Middle frontal gyrus (tissue), 1 donor: Measurements from ENCODE around the gene MRPS6.
A peak's percentile ranks its signal among the peaks of the same experiment; 100 is the strongest.

Experiments used
- DNase-seq: peaks from one replicate; pipeline ENCODE4 v3.0.0-alpha.2; 2015; ENCODE audit warnings: low spot score; ENCODE audit errors: extremely low spot score

MRPS6 gene

DNA sequence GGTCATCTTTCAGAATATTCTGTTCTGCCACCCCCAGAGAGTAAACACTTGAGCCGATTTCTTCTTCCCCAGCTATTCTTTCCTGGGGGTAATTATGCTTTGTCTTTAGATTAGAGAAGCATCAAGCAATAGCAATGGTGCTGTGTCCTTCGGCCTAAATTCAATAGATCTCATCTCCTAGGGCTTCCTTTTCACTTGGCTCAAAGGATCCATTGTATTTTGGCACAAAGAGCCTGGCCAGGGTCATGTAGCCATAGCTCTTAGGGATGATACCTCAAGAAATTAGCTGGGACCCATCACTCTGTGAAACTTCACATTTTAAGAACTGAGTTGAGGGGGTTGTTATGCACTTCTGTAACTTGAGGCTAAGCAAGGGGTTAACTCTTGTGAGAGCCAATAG lies 27.0 kb downstream of the MRPS6 start:
- DNase-seq = no peak

DNA sequence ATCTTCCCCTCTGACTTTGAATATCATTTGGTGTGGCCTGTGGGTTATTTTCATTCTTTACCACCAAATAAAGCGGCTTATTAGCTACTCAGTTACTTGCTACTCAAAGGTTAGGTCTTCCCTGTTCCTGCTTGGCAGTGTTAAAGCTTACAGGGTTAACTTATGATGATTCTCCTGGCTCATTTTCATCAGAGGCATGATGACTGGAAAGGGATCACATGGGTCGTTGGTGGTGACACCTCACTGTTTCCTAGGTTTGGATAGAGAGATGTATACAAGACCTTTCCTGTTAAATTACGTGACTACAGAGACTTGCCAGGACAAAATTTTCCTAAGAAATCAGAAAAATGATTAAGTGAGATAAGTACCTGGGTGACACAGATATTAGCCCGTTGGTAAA lies 27.4 kb downstream of the MRPS6 start:
- no peak for DNase-seq

DNA sequence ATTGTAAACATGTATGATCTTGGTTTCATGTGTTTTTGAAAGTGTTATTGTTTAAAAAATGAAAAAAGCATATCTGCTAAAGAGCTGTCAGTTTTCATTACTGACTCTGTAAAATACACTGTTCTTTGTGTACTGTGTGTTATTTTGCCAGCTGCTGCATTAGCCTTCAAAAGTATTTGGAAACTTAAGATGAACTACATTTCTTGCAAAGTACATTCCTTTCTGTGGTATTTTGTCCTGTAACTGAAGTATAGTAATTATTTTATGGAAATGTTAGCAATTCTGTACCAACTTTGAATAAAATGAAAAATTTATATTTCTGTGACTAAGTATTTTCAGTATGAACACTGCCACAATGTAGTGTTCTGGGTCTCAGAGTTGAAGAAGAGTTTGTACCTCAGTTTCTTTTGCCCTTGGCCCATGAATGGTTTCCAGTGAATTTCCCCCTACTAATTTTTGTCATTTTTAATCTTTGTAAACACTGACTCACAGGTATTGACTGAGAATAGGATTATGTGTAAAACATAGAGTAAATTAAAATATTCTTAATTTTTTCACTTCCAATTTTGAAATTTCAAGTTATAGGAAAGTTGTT lies 32.7 kb downstream of the MRPS6 start:
- DNase-seq = no peak

DNA sequence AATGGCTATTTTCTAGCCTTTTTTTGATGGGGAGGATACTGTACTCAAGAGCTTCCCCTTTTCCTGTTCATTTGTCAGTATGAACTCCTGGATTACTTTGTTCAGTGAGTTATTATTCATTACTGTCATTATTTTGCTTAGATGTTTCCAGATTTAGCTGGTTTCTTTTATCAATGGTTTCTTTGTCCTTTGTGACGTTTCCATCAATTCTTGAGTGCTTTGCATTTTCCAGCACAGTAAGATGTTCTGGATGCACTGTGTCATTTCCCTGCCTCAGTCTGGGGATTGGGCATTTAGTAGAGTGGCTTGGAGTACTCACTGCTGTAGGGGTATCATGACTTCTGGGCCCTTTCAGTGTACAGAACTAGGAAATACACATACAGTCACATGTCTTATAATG lies 34.2 kb downstream of the MRPS6 start:
- DNase-seq = no peak

DNA sequence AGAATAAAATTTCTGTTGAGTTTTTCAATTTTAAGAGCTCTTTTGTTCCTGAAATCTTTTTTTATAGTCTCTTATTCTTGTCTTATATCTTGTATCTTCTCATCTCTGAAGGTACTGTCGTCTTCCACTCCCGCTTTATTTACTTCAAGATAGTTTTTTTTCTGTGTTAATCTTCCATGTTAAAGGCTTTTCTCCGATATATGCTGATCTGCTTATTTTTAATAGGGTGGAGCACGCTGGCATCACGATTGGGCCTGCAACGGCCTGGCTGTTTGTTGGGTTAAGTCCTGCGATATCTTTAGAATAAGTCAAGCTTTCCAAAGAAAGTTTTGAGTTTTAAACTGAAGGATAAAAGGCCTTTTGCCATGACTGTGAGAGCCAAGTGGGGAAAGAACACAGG lies 35.7 kb downstream of the MRPS6 start:
- DNase-seq = no peak

DNA sequence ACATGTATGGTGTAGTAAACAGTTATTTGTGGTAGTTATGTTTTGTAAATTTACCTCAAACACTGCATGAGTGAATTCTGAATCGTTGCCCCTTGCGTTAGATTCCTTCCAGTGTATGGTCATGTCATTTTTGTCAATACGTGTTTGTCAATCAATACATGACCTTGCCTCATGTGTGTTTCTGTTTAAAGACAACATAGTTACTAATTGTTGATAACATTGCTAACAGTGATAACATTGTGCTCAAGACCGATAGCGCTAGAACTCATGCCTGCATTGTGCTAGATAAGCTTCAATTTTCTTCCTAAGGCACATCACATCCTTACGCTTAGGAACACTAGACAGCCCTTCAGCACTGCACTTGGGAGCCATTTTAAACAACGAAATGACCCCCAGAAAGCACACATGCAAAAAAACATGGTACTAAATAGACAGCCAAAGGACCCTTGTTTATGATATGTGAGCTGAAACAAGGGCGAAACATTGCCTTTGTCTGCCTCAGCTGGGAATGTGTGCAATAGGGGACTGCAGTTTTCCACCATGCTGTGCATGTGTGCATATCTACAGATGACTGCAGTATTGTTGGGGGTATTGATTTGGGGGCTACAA lies 37.3 kb downstream of the MRPS6 start:
- DNase-seq = no peak

DNA sequence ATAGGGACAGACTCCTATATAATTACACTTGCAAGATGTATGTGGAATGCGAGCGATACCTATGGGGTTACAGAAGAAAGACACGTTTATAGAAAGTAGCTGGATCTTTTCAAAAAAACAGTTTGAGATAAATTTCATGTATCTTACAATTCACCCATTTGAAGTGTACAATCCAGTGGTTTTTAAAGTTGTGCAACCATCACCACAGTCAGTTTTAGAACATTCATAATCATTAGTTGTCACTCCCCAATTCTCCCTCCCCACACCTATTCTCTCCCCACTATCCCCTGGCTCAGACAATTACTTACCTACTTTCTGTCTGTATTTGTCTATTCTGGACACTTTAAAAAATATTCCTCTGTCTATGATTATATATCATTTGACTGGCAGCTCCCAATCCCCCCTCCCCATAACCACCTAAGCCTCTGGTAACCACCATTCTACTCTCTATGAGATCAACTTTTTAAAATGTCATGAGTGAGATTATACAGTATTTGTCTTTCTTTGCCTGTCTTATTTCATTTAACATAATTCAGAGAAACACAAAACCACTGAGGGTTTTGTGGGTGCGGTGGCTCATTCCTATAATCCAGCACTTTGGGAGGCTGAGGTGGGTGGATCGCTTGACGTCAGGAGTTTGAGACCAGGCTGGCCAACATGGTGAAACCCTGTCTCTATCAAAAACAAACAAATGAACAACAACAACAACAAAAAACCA lies 39.1 kb downstream of the MRPS6 start:
- no peak for DNase-seq

DNA sequence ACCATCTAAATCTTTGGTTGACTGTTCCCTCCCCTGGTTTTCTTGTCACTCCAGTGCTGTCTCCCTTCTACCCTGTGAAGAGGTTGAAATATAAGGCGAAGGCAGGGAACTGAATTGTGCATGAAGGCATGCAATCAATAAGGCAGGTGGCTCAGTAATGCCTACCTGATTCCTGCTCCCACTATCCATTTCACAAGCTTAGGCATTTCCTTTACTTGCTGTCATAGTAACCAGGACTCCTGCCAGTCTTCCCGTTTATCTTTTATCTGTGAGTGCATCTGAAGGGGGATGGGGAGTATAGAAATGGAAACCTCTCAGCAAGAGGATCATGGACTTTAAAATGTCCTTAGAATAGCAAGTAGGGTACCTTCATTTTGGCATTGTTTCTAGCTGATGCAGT lies 40.5 kb downstream of the MRPS6 start:
- no peak for DNase-seq

DNA sequence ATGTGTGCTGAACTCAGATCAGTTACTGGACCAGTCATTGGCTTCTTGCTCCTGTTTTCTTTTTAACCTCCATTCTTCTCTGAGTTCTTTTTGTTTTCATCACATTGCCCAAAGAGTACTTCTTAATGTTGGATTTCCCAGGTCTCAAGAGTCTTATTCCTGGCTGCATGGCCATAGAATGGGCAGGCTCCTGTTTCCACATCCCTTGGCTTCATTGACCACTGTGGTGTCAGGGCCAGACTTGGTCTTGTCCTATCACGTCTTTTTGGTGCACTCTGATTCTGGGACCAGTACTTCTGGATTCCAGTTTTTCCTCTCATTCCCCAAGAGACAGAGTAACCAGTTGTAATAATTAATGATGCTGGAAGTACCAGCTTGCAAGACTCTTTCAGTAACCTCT lies 41.8 kb downstream of the MRPS6 start:
- DNase-seq = no peak

DNA sequence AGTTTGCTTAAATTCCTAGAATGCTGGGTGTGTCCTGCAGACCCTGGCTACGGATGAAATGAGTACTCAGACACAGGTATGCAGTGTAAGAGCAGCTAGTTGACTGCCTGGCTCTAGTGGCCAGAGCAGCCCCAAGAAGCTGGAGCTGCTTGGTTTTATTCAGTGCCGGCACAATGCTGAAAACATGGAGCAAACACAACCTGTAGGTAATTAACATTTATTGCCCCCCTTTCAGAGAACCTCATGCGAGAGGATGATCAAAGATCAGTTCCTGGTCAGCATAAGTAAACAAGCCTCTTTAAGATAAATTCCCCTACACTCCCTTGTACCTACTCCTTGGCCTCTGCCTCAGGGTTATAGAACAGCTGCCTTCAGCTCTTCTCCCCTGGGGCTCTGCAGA lies 43.2 kb downstream of the MRPS6 start:
- no peak for DNase-seq

DNA sequence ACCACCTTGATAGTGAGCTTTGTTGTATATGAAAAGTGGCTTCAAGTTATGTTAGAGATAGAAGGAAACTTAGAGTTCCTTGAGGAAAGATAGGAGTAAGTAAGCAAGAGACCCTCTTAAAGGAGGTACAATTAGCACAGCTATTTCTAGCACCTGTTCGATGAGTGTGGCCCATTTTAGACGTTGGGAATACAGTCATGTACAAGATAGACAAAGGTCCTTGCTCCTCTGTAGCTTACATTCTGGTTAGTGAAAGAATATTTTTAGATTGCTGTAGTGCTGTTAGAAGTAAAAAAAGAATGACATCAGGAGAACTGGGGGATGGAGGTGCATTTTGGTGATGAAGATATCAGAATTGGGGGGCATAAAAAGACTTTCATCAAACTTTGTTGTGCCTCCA lies 47.5 kb downstream of the MRPS6 start:
- DNase-seq = no peak

DNA sequence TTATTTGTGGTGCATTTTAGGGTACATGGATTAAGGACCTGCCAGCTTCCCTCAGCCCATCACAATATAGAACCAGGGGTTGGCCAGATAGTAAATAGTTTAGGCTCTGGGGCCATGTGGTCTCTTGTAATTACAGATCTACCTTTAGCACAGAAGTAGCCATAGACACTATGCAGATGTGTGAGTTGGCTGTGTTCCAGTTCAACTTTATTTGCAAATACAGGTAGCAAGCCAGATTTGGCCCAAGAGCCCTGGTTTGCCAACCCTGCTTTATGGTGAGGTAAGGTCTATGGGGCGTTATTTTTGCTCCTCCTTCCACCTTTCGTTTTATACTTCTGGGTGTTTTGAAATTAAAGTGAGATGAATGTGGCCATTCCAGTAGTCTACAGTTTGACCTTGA lies 48.7 kb downstream of the MRPS6 start:
- no peak for DNase-seq

DNA sequence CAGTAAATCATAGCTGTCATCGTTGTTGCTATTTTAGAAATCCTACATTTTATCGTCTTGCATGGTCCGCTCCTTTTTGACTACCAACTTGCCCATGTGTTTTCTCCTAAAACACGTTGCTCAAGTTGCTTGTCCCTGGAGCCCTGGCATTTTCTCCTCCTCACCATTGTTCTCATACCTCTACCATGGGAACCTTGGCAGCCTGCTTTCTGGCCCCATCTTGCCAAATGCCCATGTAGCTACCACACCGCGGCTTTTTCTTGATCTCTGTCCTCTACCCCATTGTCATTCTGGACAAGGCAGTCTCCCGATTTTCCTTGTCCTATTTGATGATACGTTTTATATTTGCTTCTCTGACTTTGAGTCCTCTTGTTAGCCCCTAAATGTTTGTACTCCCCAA lies 50.2 kb downstream of the MRPS6 start:
- no peak for DNase-seq

DNA sequence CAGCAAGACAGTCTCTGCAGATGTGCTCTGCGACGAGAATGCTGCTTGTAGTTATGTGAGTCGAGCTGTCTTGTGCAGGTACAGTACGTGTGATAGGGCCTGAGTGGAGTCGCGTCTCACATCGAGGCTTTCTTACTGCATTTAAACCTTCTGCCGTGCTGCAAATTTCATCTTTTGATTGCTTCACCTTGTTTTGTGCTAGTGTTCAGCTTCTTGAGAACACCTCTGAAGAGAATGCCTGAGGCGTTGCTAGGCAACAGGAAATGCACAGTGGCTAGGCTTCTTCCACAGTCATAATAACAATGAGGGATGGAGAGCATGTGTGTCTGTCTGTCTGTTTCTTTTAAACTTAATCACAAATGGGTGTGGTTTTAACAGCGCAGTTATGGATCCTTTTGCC lies 52.9 kb downstream of the MRPS6 start:
- no peak for DNase-seq

DNA sequence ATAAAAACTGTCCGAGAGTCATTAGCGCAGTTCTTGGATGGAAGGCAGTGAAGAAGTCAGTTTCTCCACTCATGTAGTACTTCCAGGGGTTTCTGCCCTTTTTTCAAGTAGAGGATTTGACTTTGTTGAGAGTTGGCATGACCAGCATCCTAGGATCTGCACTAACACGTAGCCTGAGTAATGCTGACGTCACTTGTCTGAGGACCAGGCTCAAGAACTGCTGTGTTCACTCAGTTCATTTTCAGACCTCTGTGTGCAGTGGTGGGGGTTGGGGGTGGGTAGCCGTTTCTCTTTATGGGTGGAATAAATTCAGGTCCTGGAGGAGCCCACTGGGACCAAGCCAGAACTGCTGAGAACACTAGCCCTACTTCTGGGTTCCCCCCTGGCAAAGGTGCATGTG lies 53.3 kb downstream of the MRPS6 start:
- no peak for DNase-seq

DNA sequence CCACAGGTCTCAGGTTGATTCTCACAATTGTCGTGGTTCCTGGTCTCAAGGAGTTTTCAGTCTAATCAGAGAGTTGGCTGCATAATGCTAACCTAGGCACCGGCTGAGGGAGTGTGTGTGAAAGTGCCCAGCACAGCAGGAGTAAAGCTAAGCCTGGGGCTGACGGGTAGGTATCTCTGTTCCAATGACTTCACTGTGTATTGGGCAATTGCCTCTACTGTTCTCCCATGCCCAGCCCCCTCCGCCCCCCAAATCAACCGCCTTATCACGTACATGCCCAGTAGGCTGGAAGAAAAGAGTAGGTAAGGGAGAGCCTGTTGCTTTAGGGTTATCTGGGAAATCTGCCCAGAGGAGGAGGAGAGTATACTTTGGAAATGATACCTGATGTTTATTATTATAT lies 54.7 kb downstream of the MRPS6 start:
- DNase-seq = no peak

DNA sequence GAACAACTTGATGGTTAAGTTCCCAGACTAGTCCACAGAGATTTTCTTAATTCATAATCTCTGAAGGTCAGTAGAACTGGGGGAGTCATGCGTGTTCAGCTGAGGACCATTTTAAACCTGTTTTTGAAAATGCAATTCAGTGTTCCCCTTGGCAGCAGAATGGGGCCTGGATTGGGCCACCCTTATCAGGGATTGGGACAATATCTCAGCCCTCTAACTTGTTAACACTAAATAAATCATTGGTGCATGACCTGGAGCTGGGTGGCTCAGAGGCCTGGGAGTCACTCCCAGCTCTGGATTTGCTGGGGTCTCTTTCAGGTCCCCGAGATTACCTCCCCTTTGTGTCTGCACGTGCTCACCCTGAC lies 55.3 kb downstream of the MRPS6 start:
- no peak for DNase-seq

DNA sequence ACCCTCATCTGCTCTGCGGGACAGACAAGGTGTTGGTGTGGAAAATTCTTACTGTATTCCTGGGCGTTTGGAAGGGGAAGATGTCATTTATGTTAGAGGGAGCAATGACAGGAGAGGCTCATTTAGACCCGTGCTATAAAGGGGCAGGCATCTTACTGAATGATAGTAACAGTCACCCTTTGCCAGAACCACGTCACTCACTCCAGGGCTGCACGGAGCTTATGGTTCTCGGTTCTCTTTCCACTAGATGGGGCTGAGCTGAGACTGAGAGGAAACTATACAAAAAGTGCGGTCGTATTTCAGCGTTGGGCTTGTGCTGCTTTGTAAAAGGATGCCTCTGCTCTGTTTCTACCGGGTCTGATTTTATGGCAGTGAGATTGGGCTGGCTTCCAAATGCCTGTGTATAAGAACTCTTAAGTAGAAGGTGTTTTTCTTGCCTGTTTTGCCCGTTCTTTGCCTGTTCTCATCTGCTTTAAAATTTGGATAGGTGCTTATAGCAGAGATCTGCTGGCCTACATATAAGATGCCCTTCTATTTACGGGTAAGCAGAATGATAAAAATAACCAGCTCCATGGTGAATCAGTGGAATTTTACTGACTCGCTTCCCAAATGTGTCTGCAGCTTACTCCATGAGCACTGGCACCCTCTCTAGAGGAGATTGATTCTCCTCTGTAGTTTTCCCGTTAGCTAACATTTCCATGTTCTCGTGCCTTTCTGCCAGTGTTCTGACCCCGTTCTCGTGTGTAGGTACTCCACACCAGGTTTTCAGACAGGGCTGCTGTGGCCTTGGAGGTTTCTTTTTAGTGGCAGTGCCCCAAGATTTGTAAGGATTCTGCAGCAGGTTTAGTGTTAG lies 55.9 kb downstream of the MRPS6 start:
- peak; percentile 77 for DNase-seq

DNA sequence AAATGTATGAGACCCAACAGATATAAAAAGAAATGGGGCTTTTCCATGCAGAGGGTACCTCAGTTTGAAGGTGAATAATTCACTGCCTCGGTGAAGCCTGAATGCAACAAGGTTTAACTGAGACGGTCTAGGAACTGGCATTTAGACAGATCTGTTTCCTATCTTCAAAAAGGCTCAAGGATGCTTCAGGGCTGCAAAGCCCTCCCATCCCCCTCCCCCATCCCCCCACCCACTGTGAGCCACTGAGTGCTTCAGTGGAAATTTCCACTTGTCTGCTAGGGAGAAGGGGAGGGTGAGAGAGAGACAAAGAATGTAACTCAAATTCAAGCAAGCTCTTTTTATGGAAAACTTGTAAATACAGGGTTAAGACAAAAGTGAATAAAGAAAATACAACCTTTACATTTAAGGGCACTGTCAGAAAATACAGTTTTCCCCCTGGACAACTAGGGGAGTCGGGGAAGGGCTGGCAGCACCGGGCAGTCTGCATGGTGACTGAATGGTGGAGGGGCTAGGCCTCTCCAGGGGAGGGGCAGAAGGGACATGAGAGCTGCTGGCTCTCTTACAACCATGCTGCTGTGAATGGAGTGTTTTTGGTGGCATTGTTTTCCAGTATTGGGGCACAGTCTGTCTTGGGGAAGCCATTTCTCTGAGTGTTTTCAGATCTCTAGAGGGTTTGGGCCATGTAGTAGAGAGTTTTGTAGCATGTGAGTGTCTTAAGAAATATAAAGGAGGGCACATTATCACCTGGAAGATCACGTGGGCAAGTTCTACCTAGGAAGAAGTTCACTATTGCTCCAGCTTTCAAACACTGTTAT lies 56.7 kb downstream of the MRPS6 start:
- no peak for DNase-seq

DNA sequence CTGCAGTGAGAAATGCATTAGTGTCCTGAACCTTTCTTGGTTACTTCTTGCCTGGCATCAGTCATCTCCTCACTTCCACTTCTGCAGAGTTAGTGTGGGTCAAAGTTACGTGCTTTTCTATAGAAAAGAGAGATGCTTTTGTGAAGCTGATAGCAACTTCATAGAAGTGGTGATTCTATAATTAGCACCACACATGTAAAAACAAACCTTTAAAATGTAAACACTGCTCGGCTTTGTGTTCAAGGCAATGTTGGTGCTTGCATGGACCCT lies 57.3 kb downstream of the MRPS6 start:
- DNase-seq = no peak

DNA sequence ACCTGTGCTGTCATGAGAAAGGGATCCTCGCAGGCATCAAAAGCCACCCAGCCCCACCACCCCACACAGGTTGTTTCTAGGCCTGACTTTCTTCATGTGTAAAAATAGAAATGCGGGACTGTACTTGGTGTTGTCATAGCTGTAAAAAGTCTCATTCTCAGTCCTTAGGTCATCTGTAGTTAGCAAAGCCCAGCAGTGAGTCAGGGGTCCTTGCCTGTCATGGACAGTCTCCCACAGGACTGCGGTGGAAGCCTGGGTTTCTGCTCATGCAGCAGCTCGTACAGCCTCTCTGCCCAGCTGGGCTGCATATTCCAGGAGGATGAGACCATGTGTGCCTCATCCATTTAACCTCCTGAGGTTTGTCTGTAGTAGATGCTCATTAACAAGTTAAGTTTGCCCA lies 58.2 kb downstream of the MRPS6 start:
- DNase-seq = no peak

DNA sequence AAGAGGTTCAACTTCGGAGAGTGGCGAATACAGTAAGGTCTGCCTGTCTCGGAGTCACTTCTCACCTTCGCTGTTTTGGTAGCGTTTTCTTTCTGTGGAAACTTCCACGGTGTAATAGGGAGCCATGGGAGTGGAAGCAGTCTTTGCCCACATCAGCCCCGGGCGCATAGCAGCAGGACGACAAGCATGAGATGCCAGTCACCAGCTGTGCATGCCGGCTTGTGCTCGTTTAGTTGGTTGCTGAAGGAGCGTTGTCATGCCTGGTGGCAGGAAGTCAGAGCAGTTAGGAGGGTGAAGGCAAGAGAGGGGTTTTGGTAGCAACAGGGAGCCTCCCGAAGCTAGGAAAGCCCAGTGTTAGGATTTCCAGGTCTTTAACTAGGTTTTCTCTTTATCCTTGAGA lies 58.8 kb downstream of the MRPS6 start:
- no peak for DNase-seq
